Psoas muscle (tissue), 8 donors: Measurements from ENCODE around the gene MARCHF11. TPM values are rescaled to one million over a fixed set of nuclear protein-coding genes. Genes with fewer than 3 reads are reported as not detected.

Source experiments
- ATAC-seq, 4 donors: fragments of 200-7000 bp; cut with Tn5 transposase; one replicate each; pipeline ENCODE4 v1.9.1; 2020; ENCODE audit warnings: moderate library complexity in 3 of 4, mild to moderate bottlenecking in 2 of 4
- DNase-seq, 2 donors: peaks; one replicate each; pipeline ENCODE4 v3.0.0-alpha.2; 2020
- H3K27ac ChIP-seq: fragments of 200-600 bp; one replicate; pipeline ENCODE4 v1.8.0; 2022
- H3K27me3 ChIP-seq, 3 donors: fragments of 200-600 bp in 1 of 3; one replicate each; pipeline versions ENCODE4 v1.6.1 to v1.8.0; 2013 to 2022; ENCODE audit warnings: low read length in 2 of 3, mild to moderate bottlenecking in 2 of 3, moderate library complexity in 1 of 3; ENCODE audit not compliant: insufficient read depth in 3 of 3
- H3K36me3 ChIP-seq, 2 donors: fragments of 200-600 bp in 1 of 2; one replicate each; pipeline versions ENCODE4 v1.6.1 to v1.8.0; 2013 to 2022; ENCODE audit warnings: low read depth in 1 of 2, mild to moderate bottlenecking in 1 of 2, moderate library complexity in 1 of 2; ENCODE audit not compliant: insufficient read depth in 1 of 2
- H3K4me1 ChIP-seq: fragments of 200-600 bp; one replicate; pipeline ENCODE4 v1.8.0; 2022
- H3K4me3 ChIP-seq: fragments of 200-600 bp; one replicate; pipeline ENCODE4 v1.8.0; 2022; ENCODE audit warnings: mild to moderate bottlenecking
- H3K9me3 ChIP-seq: fragments of 200-600 bp; one replicate; pipeline ENCODE4 v1.8.0; 2022
- WGBS, 3 donors: extraction: QIAGEN DNeasy Blood & Tissue Kit; methylation state at CpG; one replicate each; pipeline versions ENCODE4 v1.1.6 to v1.1.7; 2013; 5-methylcytosine and 5-hydroxymethylcytosine counted together
- intact Hi-C, 2 donors: fragments of 100-400 bp; cut with DNase I; formaldehyde crosslinking; loops; one replicate each; pipeline versions ENCODE4 v1.11.0 to v1.14.2; 2022
- polyA plus RNA-seq, 3 donors: library from polyadenylated mRNA; stranded (reverse); fragments of 200-250 nt; gene quantifications; one replicate each; pipeline ENCODE4 v1.2.3, GENCODE V29; 2013
- total RNA-seq, 4 donors: library from RNA; stranded (reverse); fragmentation: NEBNext Ultra II Directional in 2 of 4; extraction: Animal tissue kit (Norgen Biotek cat#: 25700) in 2 of 4; gene quantifications; one replicate each; pipeline versions ENCODE4 v1.2.1 to v1.2.4, GENCODE V29; 2021 to 2023
- TF ChIP-seq, protein P1 (sequence below): fragments of 200-600 bp; IDR thresholded peaks from one replicate; pipeline ENCODE4 v1.8.0; 2022; ENCODE audit warnings: antibody characterized with exemption
- donor health status: healthy with polysubstance abuse.
- donor health status: DM: no; HTN: no; CAD: no; lungs with moderate emphysema.
- donor health status: Bipolar disorder and iron deficiency.
- donor health status: healthy.
- donor health status: DM: yes; HTN: yes; CAD: no.
- donor health status: DM: no; HTN: no; CAD: no.
- donor health status: DM: no; HTN: no; CAD: no.
- donor health status: DM: yes; HTN: yes; CAD: no.

The MARCHF11 gene
- total and polyA plus RNA-seq, 7 donors: not detected

DNA sequence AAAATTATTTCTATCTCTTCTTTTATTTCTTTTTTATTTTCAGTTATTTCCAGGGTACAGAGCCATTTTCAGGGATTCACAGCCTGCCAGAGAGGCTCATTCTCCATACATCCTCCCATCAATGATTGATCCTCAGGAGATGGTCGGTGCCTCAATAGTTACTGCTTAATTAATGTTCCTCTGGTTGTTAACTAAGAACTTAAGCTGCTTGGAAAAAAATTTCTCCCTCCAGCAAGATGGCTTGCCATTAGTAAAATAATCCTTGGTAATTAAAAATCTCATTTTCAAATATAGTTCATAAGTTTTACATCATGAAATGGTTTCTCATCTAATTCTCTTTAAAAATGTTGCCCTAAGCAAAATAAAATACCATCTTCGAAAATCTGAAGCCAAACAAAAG is 20.0 kb downstream of the MARCHF11 start:
- 72 to 87% (median 77%) methylated on average over 2 of the region's 2 CpGs for WGBS, 3 donors
- Histone ChIP-seq H3K27ac (no peak overlapping the region), H3K27me3 (no peaks in the 10 kb centered on the region), H3K4me3 (no peak overlapping the region), H3K36me3 (no peaks in the 10 kb centered on the region), H3K9me3 (no peaks in the 10 kb centered on the region), H3K4me1 (no peaks in the 10 kb centered on the region)
- intact Hi-C loops: loop anchor here in 1 of 2 donors (10.0 kb wide), 1 partner anchor 295 kb away; no protein-coding TSS in a partner anchor
- ATAC-seq: no peak
- TF ChIP-seq, protein P1, sequence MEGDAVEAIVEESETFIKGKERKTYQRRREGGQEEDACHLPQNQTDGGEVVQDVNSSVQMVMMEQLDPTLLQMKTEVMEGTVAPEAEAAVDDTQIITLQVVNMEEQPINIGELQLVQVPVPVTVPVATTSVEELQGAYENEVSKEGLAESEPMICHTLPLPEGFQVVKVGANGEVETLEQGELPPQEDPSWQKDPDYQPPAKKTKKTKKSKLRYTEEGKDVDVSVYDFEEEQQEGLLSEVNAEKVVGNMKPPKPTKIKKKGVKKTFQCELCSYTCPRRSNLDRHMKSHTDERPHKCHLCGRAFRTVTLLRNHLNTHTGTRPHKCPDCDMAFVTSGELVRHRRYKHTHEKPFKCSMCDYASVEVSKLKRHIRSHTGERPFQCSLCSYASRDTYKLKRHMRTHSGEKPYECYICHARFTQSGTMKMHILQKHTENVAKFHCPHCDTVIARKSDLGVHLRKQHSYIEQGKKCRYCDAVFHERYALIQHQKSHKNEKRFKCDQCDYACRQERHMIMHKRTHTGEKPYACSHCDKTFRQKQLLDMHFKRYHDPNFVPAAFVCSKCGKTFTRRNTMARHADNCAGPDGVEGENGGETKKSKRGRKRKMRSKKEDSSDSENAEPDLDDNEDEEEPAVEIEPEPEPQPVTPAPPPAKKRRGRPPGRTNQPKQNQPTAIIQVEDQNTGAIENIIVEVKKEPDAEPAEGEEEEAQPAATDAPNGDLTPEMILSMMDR: no peak
- no peak for DNase-seq

DNA sequence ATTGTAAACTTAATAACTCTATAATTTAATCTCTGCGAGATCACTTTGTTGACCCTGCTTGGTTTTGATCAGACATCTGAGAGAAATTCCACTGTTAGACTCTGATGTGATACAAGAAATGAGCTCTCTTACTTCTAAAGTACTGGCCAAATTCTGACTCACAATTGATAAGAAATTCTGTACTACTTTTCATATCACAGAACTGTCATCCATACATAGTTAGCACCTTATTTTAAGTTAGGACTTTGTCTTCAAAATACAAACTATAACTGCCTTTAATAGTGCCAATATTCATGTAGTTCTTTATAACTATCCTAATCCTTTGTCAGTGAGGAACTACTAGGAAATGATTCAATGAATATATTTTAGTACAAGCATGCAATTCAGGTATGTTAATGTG is 23.4 kb downstream of the MARCHF11 start:
- H3K27me3 ChIP-seq: no peaks in the 10 kb centered on the region
- no peak for DNase-seq
- H3K36me3 ChIP-seq: no peaks in the 10 kb centered on the region
- 84 to 96% (median 91%) methylated on average over 1 of the region's 1 CpG for WGBS, 3 donors
- no peak overlapping the region for H3K4me3 ChIP-seq
- intact Hi-C loops: no loop called here
- ATAC-seq: no peak
- H3K27ac ChIP-seq: no peak overlapping the region
- H3K9me3 ChIP-seq: no peaks in the 10 kb centered on the region
- H3K4me1 ChIP-seq: no peaks in the 10 kb centered on the region
- TF ChIP-seq, protein P1: no peak

DNA sequence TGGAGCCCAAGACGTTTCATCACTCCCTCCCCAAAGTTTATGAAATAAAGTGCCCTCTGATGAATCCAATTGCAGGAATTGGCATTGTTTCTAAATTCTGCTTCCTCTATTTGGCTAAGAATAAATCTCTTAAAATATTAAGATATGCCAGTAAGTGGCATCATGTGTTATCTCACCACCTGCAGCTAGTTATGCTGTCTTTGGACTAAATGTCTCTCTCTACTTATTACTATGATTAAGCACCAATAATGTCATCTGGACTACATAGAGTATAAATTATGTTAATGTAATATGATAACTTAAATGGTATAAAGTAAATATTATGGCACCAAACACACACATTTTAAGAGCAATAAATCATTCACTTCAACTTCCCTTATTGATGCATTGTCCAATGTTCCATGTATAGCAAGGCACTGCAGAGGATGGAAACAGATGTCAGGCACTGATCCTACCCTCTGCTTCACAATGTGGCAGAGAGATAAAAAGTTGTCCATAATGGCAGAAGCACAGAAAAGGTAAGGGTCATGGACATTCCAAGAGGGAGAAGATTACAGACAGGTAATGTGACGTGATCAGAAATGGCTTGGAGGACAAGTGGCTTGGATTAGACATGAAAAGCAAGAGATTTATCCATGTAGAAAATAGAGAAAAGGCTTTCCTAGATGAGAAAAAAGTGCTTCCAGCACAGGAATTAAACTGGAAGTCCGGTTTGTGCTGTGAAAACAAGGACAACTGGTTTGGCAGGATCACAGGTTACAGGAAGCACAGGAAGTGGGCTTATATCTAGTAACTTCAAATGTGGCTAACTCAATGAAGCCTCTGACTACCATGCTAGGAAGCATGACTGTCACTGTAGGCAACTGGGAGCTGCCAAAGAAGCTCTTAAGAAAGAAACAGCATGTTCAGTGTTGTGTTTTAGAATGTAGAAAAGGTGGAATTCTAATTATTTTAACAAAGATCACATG is 26.7 kb downstream of the MARCHF11 start:
- no peaks in the 10 kb centered on the region for H3K36me3 ChIP-seq
- TF ChIP-seq, protein P1: no peak
- no peaks in the 10 kb centered on the region for H3K9me3 ChIP-seq
- no peaks in the 10 kb centered on the region for H3K27me3 ChIP-seq
- H3K4me3 ChIP-seq: no peak overlapping the region
- H3K27ac ChIP-seq: no peak overlapping the region
- WGBS, 3 donors: 48 to 53% (median 51%) methylated on average over 3 of the region's 3 CpGs
- H3K4me1 ChIP-seq: no peaks in the 10 kb centered on the region
- ATAC-seq (no peak), DNase-seq (no peak)
- intact Hi-C loops: no loop called here

DNA sequence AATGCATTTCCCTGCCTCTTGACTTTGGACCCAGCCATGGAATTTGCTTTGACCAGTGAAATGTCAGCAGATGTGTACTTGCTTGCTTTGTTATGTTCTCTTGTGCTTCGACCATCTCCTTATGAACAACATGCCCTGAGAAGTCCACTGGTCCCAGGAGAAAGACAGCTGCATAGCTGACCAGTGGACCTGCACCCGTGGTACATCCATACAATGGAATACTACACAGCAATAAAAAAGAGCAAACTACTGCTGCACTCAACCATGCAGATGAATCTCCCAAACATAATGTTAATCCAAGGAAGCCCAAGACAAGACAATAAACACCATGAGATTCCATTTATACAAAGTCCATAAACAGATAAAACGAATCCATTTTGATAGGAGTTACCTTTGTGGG is 30.0 kb downstream of the MARCHF11 start:
- TF ChIP-seq, protein P1: no peak
- no peak overlapping the region for H3K27ac ChIP-seq
- ATAC-seq: no peak

More for the DNA sequence above, 30.0 kb downstream of the MARCHF11 start:
- H3K36me3 ChIP-seq: no peaks in the 10 kb centered on the region
- no peaks in the 10 kb centered on the region for H3K27me3 ChIP-seq
- no peaks in the 10 kb centered on the region for H3K4me1 ChIP-seq
- intact Hi-C loops: no loop called here
- WGBS, 3 donors: 53 to 81% (median 80%) methylated on average over 3 of the region's 3 CpGs
- H3K4me3 ChIP-seq: no peak overlapping the region
- no peaks in the 10 kb centered on the region for H3K9me3 ChIP-seq
- no peak for DNase-seq
